ENCODE results near the gene SNAPC3. TPM values are rescaled to one million over a fixed set of nuclear protein-coding genes. Genes with fewer than 3 reads are reported as not detected.
"Not testable (repeated sequence)": the region's sequence is repeated elsewhere in the genome, so short reads cannot be mapped to it uniquely, and the experiment has no call there.

SNAPC3 gene
- polyA plus RNA-seq, 3 donors from 2014 or later: 9.9 to 17.0 (median 11.3) TPM

DNA sequence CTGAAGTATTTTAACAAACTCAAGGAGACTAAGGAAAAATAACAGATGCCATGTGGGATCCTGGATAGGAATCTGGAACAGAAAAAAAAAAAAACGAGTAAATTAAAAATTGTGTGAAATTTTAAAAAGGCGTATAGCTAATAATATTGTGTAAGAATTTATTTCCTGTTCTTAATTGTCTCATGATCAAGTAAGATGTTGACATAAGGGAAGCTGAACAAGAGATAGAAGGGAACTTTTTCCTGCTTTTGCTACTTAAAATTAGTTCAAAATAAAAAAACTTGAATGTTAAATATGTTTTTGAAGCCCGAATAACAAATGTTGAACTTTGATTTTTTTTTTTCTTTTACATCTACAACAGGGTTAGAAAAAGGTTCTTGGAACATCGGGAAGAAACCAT, 10.5 kb downstream of the SNAPC3 start:
- Mint-ChIP-seq H3K27ac (no peak overlapping the region), H3K4me1 (peaks cover 30 to 81% of the 10 kb centered on the region in 2 donors), H3K36me3 (peaks cover 12 to 34% (median 16%) of the 10 kb centered on the region in 3 donors), H3K27me3 (ENCODE audit: low read depth in 3 of 3) (peaks cover 0 to 1% (median 0%) of the 10 kb centered on the region in 3 donors), H3K4me3 (no peak overlapping the region), H3K9me3 (no peaks in the 10 kb centered on the region)
- no peak for DNase-seq

DNA sequence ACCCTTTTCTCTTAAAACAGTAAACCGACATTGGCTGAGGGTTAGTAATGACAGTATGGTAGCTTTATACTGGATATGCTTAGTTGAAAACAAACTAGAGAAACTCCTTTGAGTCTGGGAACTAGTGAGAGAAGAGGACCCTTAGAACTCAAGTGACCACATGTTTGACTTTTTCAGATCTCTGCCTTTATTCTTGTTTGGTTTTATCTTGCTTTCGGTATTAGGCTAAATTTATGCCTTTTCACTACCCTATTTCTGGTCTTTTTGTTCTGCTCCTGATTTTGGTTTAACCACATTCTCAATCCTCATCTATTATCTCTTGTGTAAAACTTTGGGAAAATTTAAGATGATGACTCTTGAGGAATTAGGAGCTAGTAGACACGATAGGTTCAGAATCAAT, 11.0 kb downstream of the SNAPC3 start:
- no peak for DNase-seq
- Mint-ChIP-seq H3K27me3 (ENCODE audit: low read depth in 3 of 3) (peaks cover 0 to 1% (median 0%) of the 10 kb centered on the region in 3 donors), H3K36me3 (peaks cover 9 to 38% (median 16%) of the 10 kb centered on the region in 3 donors), H3K4me3 (no peak overlapping the region), H3K9me3 (no peaks in the 10 kb centered on the region), H3K4me1 (peaks cover 29 to 81% of the 10 kb centered on the region in 2 donors), H3K27ac (peak overlapping the region in 1 of 6 donors; percentile 34)

DNA sequence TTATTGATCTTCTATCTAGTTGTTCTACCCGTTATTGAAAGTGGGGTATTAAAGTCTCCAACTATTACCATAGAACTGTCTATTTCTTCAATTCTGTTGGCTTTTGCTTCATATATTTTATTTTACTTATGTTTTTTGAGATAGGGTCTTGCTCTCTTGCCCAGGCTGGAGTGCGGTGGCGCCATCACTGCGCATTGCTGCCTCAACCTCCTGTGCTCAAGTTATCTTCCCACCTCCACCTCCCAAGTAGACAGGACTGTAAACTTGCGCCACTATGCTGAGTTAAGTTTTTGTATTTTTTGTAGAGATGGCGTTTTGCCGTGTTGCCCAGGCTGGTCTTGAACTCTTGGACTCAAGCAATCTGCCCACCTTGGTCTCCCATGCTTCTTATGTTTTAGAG, 16.2 kb downstream of the SNAPC3 start:
- H3K27ac Mint-ChIP-seq: no peak overlapping the region
- H3K4me1 Mint-ChIP-seq: peaks cover 22 to 53% of the 10 kb centered on the region in 2 donors
- DNase-seq: no peak
- no peaks in the 10 kb centered on the region for H3K9me3 Mint-ChIP-seq
- H3K4me3 Mint-ChIP-seq: no peak overlapping the region
- H3K27me3 Mint-ChIP-seq (ENCODE audit: low read depth in 3 of 3): no peaks in the 10 kb centered on the region
- peaks cover 23 to 48% (median 24%) of the 10 kb centered on the region in 3 donors for H3K36me3 Mint-ChIP-seq

DNA sequence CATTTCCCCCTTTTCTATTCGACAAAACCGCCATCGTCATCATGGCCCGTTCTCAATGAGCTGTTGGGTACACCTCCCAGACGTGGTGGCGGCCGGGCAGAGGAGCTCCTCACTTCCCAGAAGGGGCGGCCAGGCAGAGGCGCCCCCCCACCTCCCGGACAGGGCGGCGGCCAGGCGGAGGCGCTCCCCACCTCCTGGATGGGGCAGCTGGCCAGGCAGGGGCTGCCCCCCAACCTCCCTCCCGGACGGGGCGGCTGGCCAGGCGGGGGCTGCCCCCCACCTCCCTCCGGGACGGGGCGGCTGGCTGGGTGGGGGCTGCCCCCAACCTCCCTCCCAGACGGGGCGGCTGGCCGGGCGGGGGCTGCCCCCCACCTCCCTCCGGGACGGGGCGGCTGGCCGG, 19.2 kb downstream of the SNAPC3 start:
- H3K27ac Mint-ChIP-seq; H3K27me3 Mint-ChIP-seq (ENCODE audit: low read depth in 3 of 3); H3K4me3 Mint-ChIP-seq; DNase-seq; H3K9me3 Mint-ChIP-seq: not testable (repeated sequence)
- Mint-ChIP-seq H3K36me3 (peaks cover 16 to 43% (median 21%) of the 10 kb centered on the region in 3 donors), H3K4me1 (peaks cover 13 to 47% of the 10 kb centered on the region in 2 donors)

DNA sequence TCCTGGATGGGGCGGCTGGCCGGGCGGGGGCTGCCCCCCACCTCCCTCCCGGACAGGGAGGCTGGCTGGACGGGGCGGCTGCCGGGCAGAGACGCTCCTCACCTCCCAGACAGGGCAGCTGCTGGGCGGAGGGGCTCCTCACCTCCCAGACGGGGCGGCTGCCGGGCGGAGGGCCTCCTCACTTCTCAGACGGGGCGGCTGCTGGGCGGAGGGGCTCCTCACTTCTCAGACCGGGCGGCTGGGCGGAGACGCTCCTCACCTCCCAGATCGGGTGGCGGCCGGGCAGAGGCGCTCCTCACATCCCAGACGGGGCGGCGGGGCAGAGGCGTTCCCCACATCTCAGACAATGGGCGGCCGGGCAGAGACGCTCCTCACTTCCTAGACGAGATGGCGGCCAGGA, 19.6 kb downstream of the SNAPC3 start:
- Mint-ChIP-seq H3K4me1 (peaks cover 13 to 46% of the 10 kb centered on the region in 2 donors), H3K36me3 (peaks cover 16 to 45% (median 25%) of the 10 kb centered on the region in 3 donors)
- not testable (repeated sequence) for H3K9me3 Mint-ChIP-seq; H3K4me3 Mint-ChIP-seq; H3K27me3 Mint-ChIP-seq (ENCODE audit: low read depth in 3 of 3); H3K27ac Mint-ChIP-seq; DNase-seq

DNA sequence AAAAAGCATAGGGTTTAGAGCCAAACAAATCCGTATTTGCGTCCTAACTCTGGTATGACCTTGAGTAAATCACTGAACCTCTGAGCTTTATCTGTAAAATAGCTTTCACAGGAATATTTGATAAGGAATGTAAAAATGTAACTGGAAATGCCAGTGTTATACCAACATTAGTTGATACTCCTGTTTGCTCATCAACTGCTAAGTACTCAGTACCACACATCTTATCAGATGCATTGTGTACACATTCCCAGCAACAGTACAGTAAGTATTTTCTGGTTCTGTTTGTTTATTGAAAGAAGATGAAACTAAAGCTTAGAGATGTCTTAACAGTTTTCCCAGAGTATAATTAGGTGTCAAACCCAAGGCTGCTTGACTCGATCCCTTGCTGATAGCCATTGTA, 21.5 kb downstream of the SNAPC3 start:
- peaks cover 0 to 1% (median 0%) of the 10 kb centered on the region in 3 donors for H3K27me3 Mint-ChIP-seq (ENCODE audit: low read depth in 3 of 3)
- H3K9me3 Mint-ChIP-seq: no peaks in the 10 kb centered on the region
- H3K27ac Mint-ChIP-seq: no peak overlapping the region
- peaks cover 16 to 46% (median 35%) of the 10 kb centered on the region in 3 donors for H3K36me3 Mint-ChIP-seq
- H3K4me1 Mint-ChIP-seq: peaks cover 4 to 27% of the 10 kb centered on the region in 2 donors
- no peak overlapping the region for H3K4me3 Mint-ChIP-seq
- no peak for DNase-seq

DNA sequence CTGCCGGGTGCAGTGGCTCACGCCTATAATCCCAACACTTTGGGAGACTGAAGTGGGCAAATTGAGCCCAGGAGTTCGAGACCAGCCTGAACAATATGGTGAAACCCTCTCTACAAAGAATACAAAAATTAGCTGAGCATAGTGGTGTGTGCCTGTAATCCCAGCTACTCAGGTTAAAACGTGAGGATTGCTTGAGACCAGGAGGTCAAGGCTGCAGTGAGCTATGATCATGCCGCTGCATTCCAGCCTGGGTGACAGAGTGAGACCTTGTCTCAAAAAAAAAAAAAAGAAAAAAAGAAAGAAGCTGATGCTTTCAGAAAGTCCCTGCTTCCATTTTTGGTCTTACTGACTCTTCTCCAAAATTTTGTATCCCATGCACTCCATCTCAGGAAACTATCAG, 31.3 kb downstream of the SNAPC3 start:
- Mint-ChIP-seq H3K27me3 (ENCODE audit: low read depth in 3 of 3) (no peaks in the 10 kb centered on the region), H3K4me3 (no peak overlapping the region), H3K9me3 (no peaks in the 10 kb centered on the region), H3K36me3 (peaks cover 4 to 32% (median 7%) of the 10 kb centered on the region in 3 donors), H3K27ac (peak overlapping the region in 1 of 6 donors; percentile 1), H3K4me1 (no peaks in the 10 kb centered on the region)
- no peak for DNase-seq

DNA sequence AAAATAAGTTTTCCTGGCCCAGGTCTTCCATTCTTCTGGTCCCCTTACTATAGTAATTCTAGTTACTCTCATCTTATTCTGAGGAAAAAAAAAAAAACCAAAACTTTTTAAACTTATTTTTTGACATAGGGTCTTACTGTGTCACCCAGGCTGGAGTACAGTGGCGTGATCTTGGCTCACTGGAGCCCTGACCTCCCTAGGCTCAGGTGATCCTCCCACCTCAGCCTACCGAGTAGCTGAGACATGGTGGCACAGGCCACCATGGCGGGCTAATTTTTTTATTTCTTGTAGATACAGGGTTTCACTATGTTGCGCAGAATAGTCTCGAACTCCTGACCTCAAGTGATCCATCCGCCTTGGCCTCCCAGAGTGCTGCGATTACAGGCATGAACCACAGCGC, 38.4 kb downstream of the SNAPC3 start:
- no peak overlapping the region for H3K27ac Mint-ChIP-seq
- H3K4me1 Mint-ChIP-seq: no peaks in the 10 kb centered on the region
- H3K27me3 Mint-ChIP-seq (ENCODE audit: low read depth in 3 of 3): peaks cover 0 to 3% (median 0%) of the 10 kb centered on the region in 3 donors
- H3K4me3 Mint-ChIP-seq: no peak overlapping the region
- DNase-seq: no peak
- H3K36me3 Mint-ChIP-seq: peaks cover 0 to 42% (median 12%) of the 10 kb centered on the region in 3 donors
- no peaks in the 10 kb centered on the region for H3K9me3 Mint-ChIP-seq

DNA sequence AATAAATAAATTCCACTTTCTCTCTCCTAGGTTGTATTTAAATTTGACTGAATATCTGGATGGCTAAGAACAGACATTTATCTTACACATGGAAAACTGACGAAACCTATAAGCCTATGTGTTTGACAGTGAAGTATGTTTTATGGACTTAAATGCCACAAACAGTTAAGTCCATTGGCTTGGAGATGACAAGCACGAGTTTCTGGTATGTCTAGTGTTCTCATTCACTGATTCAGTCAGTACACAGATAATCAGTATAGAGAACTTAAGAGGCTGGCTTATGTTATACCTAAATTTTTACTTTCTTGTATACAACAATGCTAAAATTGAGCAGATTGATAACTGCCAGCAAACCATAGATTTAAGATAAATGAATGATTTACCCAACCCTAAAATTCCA, 38.9 kb downstream of the SNAPC3 start:
- no peak overlapping the region for H3K4me3 Mint-ChIP-seq
- H3K36me3 Mint-ChIP-seq: peaks cover 1 to 44% (median 13%) of the 10 kb centered on the region in 3 donors
- H3K9me3 Mint-ChIP-seq: no peaks in the 10 kb centered on the region
- no peak overlapping the region for H3K27ac Mint-ChIP-seq
- DNase-seq: no peak
- peaks cover 0 to 3% (median 0%) of the 10 kb centered on the region in 3 donors for H3K27me3 Mint-ChIP-seq (ENCODE audit: low read depth in 3 of 3)
- H3K4me1 Mint-ChIP-seq: no peaks in the 10 kb centered on the region

DNA sequence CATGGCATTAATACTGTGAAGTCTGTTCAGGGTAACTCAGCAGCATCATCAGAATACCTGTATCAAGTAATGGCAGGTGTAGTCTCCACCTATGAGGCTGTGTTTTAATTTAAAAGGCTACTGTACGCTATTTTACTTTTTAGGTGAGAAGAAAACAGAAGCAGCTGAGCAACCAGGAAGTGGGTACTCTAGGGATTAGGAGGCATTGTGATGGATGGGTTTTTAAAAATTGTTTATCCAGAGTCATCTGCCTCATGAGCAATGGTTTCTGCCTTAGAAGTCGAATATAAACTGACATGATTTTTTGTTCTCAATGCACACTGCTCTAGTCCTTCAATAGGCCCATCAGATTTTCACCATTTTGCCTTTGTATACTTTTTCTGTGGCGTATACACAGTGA, 45.5 kb downstream of the SNAPC3 start:
- Mint-ChIP-seq H3K36me3 (peaks cover 11 to 40% (median 23%) of the 10 kb centered on the region in 3 donors), H3K27me3 (ENCODE audit: low read depth in 3 of 3) (no peaks in the 10 kb centered on the region), H3K4me3 (no peak overlapping the region), H3K9me3 (no peaks in the 10 kb centered on the region), H3K4me1 (no peaks in the 10 kb centered on the region), H3K27ac (no peak overlapping the region)
- no peak for DNase-seq

DNA sequence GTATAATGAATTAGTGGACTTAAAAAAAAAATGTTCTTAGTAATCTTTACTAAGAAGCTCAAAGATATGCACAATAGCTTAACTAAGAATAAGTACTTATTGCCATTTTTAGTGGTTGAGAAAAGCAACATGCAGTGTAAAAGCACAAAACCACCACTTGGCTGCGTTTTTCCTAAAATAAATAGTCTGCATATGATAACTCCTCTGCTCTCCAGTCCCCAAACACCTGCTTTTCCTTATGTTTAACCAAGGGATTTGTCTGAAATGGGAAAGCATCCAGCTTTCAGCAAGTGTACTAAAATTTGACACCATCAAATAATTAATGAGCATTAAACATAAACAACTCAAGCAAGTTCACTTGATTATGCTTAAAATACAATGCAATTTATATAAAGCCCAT, 46.7 kb downstream of the SNAPC3 start:
- H3K27me3 Mint-ChIP-seq (ENCODE audit: low read depth in 3 of 3): no peaks in the 10 kb centered on the region
- H3K36me3 Mint-ChIP-seq: peaks cover 17 to 44% (median 30%) of the 10 kb centered on the region in 3 donors
- H3K4me1 Mint-ChIP-seq: no peaks in the 10 kb centered on the region
- no peaks in the 10 kb centered on the region for H3K9me3 Mint-ChIP-seq
- no peak for DNase-seq
- H3K27ac Mint-ChIP-seq: no peak overlapping the region
- no peak overlapping the region for H3K4me3 Mint-ChIP-seq

DNA sequence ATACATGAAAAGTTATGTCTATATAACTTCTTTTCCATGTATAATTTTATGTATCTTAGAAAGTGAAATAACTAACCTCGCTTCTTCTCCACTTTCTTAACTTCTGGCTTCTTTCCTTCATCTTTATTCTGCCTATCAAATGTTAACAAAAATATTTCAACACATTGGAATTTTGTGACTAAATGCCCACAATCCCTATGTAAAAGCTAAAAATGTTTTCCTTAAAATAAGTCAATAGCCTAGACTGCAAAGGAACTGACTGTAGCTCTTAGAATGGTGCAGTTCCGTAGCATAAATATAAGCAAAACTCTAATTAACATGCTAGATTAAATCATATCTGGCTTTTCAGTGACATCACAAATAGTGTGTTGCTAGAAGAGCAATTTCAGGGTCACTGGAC, 47.2 kb downstream of the SNAPC3 start:
- Mint-ChIP-seq H3K4me1 (no peaks in the 10 kb centered on the region), H3K36me3 (peaks cover 17 to 41% (median 30%) of the 10 kb centered on the region in 3 donors), H3K27me3 (ENCODE audit: low read depth in 3 of 3) (no peaks in the 10 kb centered on the region), H3K4me3 (no peak overlapping the region), H3K9me3 (no peaks in the 10 kb centered on the region), H3K27ac (peak overlapping the region in 1 of 6 donors; percentile 16)
- no peak for DNase-seq

DNA sequence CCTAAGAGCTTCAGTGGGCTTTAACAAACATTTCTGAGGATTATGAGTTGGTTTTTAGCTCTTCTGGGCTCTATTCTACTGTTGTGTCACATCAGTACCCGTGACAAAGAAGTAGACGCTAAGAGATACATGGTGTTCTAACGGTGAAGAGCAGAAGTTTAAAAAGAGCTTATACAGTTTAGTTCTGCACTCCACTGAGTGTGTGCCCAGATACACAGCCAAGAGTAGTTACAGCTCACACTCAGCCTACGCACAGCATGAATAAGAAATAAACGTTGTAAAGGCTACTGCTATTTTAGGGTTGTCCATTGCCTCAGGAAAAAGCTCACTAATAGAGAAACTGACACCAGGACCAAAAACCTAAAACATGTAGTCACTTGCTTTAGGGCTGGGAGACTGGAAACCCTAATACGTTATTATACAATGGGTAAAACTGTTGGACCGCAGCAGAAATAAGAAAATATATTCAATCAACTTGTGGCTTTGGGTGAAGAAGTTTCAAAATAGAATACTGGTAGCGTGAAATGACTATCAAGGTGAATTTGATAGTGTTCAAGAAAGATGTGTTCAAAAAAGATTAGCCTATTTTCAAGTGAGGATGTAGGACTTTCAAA, 53.4 kb downstream of the SNAPC3 start:
- Mint-ChIP-seq H3K4me3 (no peak overlapping the region), H3K9me3 (no peaks in the 10 kb centered on the region), H3K36me3 (peaks cover 10 to 33% (median 12%) of the 10 kb centered on the region in 3 donors), H3K27me3 (ENCODE audit: low read depth in 3 of 3) (no peaks in the 10 kb centered on the region), H3K27ac (no peak overlapping the region), H3K4me1 (peaks cover 0 to 13% of the 10 kb centered on the region in 2 donors)
- DNase-seq: no peak

DNA sequence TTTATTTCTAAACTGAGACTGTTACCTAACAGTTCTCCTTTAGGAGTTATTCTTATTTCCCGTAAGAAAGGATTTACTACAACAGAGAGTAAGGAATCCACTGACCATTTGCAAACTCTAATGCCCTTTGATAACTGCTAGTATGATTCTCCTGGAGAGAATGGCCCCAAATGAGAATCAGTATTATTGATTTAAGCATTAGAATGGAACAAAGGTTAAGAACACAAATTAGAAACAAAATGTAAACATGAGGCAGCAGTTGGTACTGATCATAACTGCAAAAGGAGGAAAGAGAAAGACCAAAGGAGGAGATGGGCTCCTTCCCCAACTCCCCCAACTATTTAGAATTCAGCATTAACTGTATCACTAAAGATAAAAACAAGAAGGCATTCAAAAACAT, 57.4 kb downstream of the SNAPC3 start:
- no peaks in the 10 kb centered on the region for H3K27me3 Mint-ChIP-seq (ENCODE audit: low read depth in 3 of 3)
- H3K4me3 Mint-ChIP-seq: no peak overlapping the region
- H3K36me3 Mint-ChIP-seq: peaks cover under 1 to 14% (median 2%) of the 10 kb centered on the region in 3 donors
- peak overlapping the region in 3 of 6 donors; percentile 27 to 65 (median 53) for H3K27ac Mint-ChIP-seq
- no peaks in the 10 kb centered on the region for H3K9me3 Mint-ChIP-seq
- DNase-seq: no peak
- peaks cover 3 to 28% of the 10 kb centered on the region in 2 donors for H3K4me1 Mint-ChIP-seq

DNA sequence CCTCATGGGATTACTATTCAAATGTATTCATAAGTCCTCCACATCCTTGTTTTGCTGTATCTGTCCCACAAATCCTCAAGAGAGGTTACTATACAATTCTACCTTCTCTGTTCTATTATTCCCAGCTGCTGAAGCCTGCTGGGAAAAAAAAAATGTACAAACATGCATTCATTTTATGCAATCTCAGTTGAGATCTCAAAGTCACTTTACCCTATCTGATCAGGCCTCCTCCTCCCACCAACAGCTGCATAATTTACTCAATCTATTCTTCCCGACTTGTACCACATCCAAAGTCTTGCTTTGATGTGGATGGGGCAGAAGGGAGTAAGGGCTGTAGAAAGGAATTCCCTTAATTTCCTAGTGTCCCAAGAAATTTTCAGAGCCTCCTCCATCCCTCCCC, 59.5 kb downstream of the SNAPC3 start:
- H3K27ac Mint-ChIP-seq: peak overlapping the region in 5 of 6 donors; percentile 1 to 22 (median 17)
- peaks cover 0 to 2% (median 0%) of the 10 kb centered on the region in 3 donors for H3K27me3 Mint-ChIP-seq (ENCODE audit: low read depth in 3 of 3)
- no peaks in the 10 kb centered on the region for H3K9me3 Mint-ChIP-seq
- no peak for DNase-seq
- peaks cover 3 to 33% of the 10 kb centered on the region in 2 donors for H3K4me1 Mint-ChIP-seq
- H3K36me3 Mint-ChIP-seq: peaks cover 7 to 13% (median 8%) of the 10 kb centered on the region in 3 donors
- H3K4me3 Mint-ChIP-seq: no peak overlapping the region

All from immature natural killer cell (primary cell).